SHP77 (cell line): ENCODE results near the gene FABP6.
"Not testable (repeated sequence)": the region's sequence is repeated elsewhere in the genome, so short reads cannot be mapped to it uniquely, and the experiment has no call there.

ENCODE experiments used
- DNase-seq, 2 experiments: peaks; one replicate each; lab custom pipeline; 2025; lab: John Stamatoyannopoulos, UW

FABP6 gene

GRCh38 chr5:160229190-160229742 is at the start of gene FABP6:
TSS of gene FABP6 (plus strand) at chr5:160229506. CDS start at chr5:160229558, 52 bp downstream.
- DNase-seq = no peak

- no peak for DNase-seq
Measured at GRCh38 chr5:160180931-160181330, 48.4 kb upstream of the FABP6 start.

- DNase-seq = no peak
Measured at GRCh38 chr5:160181965-160182622, 47.2 kb upstream of the FABP6 start.

- DNase-seq = no peak
Measured at GRCh38 chr5:160183075-160183474, 46.2 kb upstream of the FABP6 start.

GRCh38 chr5:160185626-160186360 is 43.5 kb upstream of the FABP6 start:
- DNase-seq = no peak

GRCh38 chr5:160186480-160186879 is 42.8 kb upstream of the FABP6 start:
- DNase-seq = no peak

- no peak for DNase-seq
Measured at GRCh38 chr5:160187091-160187490, 42.2 kb upstream of the FABP6 start.

- DNase-seq = no peak
Measured at GRCh38 chr5:160188141-160189015, 40.9 kb upstream of the FABP6 start.

GRCh38 chr5:160192424-160192823 is 36.9 kb upstream of the FABP6 start:
- DNase-seq = no peak

GRCh38 chr5:160193076-160193475 is 36.2 kb upstream of the FABP6 start:
- DNase-seq = not testable (repeated sequence)

GRCh38 chr5:160193790-160194189 is 35.5 kb upstream of the FABP6 start:
- DNase-seq = not testable (repeated sequence)

- no peak for DNase-seq
Measured at GRCh38 chr5:160197341-160198144, 31.8 kb upstream of the FABP6 start.

GRCh38 chr5:160198146-160198545 is 31.2 kb upstream of the FABP6 start:
- DNase-seq = no peak

- no peak for DNase-seq
Measured at GRCh38 chr5:160198841-160199409, 30.4 kb upstream of the FABP6 start.

- DNase-seq = peak; percentile 34 to 49
Measured at GRCh38 chr5:160199410-160199911, 29.8 kb upstream of the FABP6 start.

GRCh38 chr5:160207061-160207460 is 22.2 kb upstream of the FABP6 start:
- DNase-seq = no peak

- DNase-seq = no peak
Measured at GRCh38 chr5:160209917-160210316, 19.4 kb upstream of the FABP6 start.

- no peak for DNase-seq
Measured at GRCh38 chr5:160210606-160211005, 18.7 kb upstream of the FABP6 start.

- DNase-seq = no peak
Measured at GRCh38 chr5:160211352-160211751, 18.0 kb upstream of the FABP6 start.

- peak; percentile 51 to 73 for DNase-seq
Measured at GRCh38 chr5:160213537-160213936, 15.8 kb upstream of the FABP6 start.

- DNase-seq = no peak
Measured at GRCh38 chr5:160219356-160219755, 9.9 kb upstream of the FABP6 start.
